ENCODE data around the gene GAREM1.
"Not testable (repeated sequence)": the region's sequence is repeated elsewhere in the genome, so short reads cannot be mapped to it uniquely, and the experiment has no call there.

Gene GAREM1

GRCh38 chr18:32470714-32471633 lies at the start of gene GAREM1:
Gene GAREM1 (minus strand): TSS chr18:32470882. CDS start chr18:32470428, 454 bp downstream.
- DNase-seq, result peak; percentile 93

GRCh38 chr18:32511147-32511546 lies 40.5 kb upstream of the GAREM1 start:
- DNase-seq, result no peak

GRCh38 chr18:32509111-32509510 lies 38.4 kb upstream of the GAREM1 start:
- DNase-seq, result no peak

- no peak for DNase-seq
These were observed 36.4 kb upstream of the GAREM1 start for GRCh38 chr18:32507093-32507492.

GRCh38 chr18:32502014-32502413 lies 31.3 kb upstream of the GAREM1 start:
- DNase-seq, result no peak

- not testable (repeated sequence) for DNase-seq
These were observed 30.6 kb upstream of the GAREM1 start for GRCh38 chr18:32501242-32501641.

DNA sequence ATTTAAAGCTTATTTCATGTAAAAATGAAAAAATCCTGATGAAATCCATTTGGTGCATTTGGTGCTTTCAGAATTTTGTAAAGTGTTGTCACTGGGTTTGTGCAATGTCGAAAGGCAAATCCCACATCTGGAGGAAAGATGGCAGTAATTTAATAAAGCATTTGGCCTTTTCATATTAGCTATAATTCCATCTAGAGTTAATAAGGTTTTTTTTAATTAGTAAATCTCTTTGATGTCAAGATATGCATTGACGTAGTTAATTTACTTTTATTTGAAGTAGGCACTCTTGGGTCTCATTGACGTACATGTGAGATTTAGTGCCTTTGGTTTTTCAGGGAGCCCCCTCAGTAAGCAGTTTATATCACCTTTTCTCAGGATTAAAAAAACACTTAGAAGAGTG lies 12.3 kb upstream of the GAREM1 start:
- DNase-seq, result no peak

DNA sequence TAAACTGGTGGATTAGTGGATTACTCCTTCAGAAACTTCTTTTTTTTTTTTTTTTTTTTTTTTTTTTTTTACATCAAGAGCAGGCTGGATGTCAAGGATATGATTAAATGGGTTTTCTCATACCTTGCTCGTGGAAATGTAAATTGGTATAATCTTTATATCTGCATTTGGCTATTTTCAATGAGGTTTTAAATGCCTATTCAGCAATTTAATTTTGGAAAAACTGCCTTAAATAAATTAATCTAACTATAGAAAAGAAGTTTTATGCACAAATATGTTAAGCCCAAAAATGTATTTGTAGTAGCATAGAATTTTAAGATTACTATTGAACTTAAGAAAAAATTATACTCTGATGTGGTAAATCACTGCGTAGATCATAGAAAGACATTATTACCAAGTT lies 11.4 kb upstream of the GAREM1 start:
- no peak for DNase-seq

DNA sequence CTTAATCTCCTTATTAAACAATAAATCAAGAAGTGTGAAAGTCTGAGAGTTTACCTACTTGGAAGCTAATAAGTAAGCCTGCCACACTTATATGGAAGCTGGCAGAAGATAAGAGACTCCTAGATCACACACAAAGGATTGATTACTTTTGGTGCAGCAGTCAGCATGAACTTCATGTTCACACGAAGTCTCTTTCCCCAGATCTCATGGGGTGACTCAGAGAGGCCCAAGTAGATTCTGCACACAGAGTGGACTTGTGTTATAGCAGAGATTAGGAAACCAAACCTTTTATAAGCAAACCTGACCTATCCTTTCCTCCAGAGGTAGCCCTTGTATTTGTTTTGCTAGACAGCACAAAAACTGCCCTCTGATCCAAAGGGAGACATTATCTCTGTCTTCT lies 9.9 kb upstream of the GAREM1 start:
- DNase-seq, result no peak

DNA sequence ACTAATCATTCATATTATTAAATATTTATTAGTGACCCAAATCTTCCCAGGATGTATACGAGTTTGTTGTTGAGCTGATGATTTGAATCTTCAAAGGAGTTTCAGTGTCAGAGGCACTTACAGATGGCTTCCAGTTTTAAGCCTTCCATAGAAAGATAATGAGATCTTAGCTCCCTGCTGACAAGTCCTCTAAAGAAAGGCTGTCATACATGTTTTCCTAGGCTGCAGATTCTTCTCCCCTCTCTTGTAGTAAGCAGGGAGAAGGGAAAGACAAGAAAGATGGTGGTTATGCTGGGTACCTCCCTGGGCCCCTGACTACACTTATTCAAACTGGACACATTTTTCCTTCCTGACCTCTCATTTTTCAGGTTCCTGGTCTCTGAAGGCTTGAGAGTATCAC lies 8.1 kb upstream of the GAREM1 start:
- no peak for DNase-seq

DNA sequence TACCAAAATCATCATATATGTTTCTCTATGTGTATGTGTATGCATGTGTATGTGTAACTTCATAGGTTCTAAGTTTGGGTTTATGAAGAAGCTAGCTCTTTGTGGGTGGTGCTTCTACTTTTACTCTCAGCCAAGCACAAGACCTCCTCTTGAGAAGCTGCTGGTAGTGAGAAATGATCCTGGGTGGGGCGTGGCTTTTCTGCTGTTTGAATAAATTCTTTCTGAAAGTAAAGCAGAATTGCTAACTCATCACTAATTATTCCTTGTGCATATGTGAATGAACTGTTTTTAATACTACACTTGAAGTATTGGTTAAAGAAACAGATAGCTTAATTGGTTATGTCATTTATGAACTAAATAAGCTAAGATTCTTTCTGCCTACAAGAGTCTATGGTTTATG lies 7.6 kb upstream of the GAREM1 start:
- no peak for DNase-seq

DNA sequence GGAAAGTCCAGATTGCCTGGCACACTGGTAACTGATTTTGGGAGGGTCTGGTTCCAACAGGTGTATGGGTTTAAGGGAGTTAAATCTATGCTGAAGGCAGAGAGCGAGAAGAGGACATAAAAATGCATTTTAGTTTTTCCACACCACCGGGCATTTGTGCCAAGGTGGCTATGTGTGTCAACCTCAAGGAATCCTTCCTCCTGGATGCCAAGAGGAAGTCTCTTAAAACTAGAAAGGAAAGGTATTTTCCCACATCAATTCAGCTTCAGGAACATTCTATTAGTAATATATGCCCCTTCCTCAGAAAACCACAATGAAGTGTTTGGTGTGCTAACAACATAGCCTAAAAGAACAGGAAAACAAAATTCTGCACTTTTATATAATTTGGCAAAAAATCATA lies 5.4 kb upstream of the GAREM1 start:
- no peak for DNase-seq

DNA sequence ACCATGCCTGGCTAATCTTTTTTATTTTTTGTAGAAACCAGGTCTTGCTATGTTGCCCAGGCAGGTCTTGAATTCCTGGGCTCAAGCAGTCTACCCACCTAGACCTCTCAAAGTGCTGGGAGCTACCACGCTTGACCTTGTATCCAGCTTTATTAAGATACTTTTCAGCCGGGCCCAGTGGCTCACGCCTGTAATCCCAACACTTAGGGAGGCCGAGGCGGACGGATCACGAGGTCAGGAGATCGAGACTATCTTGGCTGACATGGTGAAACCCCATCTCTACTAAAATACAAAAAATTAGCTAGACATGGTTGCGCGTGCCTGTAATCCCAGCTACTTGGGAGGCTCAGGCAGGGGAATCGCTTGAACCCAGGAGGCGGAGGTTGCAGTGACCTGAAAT lies 4.4 kb upstream of the GAREM1 start:
- not testable (repeated sequence) for DNase-seq

GRCh38 chr18:32473325-32473724 lies 2.6 kb upstream of the GAREM1 start:
- DNase-seq, result no peak

DNA sequence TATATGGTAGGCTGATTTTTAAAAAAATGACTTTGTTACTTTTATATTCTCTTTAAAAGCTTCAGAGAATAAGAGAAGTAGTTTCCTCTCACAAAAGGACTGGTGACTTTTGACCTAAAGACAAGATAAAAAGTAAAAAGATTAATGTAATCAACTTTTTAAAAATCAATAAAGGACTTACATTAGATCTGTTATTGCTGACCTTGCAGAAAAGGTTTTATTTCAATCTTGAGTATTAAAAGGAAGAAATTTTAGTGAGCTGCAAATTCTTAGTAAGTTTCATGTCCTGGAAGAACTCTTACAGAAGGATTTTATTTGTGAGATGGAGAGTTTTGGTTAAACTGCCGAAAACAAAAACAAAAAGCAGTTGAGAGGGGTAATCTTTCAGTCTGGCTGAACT lies 2.2 kb upstream of the GAREM1 start:
- DNase-seq, result no peak

DNA sequence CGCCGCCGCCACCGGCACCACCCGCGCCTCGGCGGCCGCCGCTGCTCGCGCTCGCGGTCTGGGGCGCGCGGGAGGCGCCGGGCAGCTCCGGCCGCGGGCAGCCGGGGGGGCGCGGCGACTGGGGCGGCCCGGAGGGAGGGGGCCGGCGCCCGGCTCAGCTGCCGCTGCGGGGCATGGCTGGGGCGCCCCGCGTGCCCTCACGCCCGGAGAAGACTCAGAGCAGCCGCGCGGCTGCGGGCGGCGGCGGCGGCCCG lies 295 bp downstream of the GAREM1 start:
- no peak for DNase-seq

DNA sequence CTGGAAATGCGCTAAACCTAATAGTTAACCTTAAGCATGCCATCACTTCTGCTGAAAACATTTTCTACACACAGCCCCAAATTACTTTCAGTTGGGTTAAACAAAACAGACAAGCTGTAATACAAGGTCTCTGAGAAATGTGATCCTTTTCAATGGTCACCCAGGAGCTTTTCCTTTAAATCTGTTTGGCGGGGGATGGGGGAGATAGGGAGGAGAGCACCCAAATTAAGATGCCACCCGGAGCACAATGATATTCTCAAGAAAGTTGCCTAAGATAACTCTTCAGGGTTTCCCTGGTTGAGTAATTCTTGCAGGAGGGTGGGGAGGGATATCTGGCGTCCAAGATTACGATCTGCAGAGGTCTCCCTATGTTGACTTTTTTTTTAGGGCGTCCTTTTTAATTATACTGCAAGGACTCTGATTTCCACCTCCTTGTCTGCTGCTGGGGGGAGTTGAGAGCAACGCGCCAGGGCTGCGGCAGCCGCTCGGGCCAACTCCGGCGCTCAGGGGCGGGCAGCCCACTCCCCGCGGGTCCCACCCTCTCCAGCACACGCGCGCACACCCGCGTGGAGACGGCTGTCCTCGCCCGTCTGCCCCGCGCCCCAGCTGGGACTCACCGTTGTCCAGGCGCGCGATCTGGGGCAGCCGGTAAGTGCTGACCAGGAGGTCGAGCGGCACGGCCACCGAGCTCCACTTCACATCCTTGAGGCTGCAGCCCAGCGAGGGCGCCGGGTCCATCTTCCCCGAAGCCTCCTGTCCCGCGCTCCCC lies 807 bp downstream of the GAREM1 start:
- DNase-seq, result no peak

DNA sequence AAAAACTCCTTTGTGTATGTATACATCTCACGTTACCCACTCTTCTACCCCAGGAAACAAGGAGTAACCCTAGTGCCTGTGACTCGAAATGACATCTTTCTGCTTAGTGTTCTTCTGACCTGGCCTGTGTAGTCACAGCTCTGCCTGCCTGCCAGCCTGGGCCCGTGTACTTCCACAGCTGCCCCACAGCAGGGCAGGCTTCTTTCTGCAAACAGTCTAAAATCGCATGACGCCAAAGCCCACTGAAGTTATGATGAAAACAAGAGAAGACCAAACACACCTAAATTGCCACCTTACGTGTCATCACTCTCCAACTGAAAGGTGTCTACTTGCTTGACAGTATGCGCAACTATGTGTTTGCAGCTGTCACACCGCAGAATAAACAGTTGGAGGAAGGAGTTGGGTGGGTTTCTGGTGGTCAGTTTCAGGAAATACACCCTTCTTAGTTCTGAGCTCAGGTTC lies 1.5 kb downstream of the GAREM1 start:
- DNase-seq, result peak; percentile 27

- DNase-seq, result no peak
These were observed 2.4 kb downstream of the GAREM1 start for GRCh38 chr18:32468147-32468845.

DNA sequence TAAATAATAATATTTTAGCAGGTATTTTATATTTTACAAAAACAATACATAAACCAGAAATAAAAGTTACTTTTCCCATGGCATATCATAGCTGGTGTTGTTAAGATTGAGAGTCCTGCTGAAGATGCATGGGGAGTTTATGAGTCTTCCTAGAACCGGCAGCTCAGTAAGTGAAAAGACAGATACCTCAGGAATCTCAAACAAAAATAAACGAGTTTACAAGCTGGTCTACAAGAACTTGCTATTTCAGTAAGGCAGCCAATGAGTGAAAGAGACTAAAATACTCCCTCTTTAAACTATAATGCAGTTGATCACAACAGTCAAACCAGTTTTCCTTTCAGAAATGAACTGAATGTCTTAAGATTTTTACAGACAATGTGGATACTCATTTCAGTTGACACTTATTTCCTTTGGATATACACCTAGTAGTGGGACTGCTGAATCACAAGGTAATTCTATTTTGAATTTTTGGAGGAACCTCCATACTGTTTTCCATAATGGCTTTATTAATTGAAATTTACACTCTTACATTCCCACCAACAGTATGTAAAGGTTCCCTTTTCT lies 8.9 kb downstream of the GAREM1 start:
- no peak for DNase-seq

- no peak for DNase-seq
These were observed 10.4 kb downstream of the GAREM1 start for GRCh38 chr18:32460171-32460731.

- no peak for DNase-seq
These were observed 11.2 kb downstream of the GAREM1 start for GRCh38 chr18:32459361-32460101.
